ENCODE results near the gene UVRAG. TPM values are rescaled to one million over a fixed set of nuclear protein-coding genes. Genes with fewer than 3 reads are reported as not detected.
"Not testable (repeated sequence)": the region's sequence is repeated elsewhere in the genome, so short reads cannot be mapped to it uniquely, and the experiment has no call there.

Gene UVRAG
- total RNA-seq, 1 donor from 2014 or later = 45.2 TPM

GRCh38 chr11:76069001-76069400 is 254.0 kb downstream of the UVRAG start:
- H3K27me3 ChIP-seq = no peaks in the 10 kb centered on the region
- no peak for DNase-seq (ENCODE audit: low spot score in 2 of 2)
- H3K4me3 ChIP-seq = no peak overlapping the region
- TF ChIP-seq, protein P1, sequence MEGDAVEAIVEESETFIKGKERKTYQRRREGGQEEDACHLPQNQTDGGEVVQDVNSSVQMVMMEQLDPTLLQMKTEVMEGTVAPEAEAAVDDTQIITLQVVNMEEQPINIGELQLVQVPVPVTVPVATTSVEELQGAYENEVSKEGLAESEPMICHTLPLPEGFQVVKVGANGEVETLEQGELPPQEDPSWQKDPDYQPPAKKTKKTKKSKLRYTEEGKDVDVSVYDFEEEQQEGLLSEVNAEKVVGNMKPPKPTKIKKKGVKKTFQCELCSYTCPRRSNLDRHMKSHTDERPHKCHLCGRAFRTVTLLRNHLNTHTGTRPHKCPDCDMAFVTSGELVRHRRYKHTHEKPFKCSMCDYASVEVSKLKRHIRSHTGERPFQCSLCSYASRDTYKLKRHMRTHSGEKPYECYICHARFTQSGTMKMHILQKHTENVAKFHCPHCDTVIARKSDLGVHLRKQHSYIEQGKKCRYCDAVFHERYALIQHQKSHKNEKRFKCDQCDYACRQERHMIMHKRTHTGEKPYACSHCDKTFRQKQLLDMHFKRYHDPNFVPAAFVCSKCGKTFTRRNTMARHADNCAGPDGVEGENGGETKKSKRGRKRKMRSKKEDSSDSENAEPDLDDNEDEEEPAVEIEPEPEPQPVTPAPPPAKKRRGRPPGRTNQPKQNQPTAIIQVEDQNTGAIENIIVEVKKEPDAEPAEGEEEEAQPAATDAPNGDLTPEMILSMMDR (IDR thresholded peaks at IDR 0.05) = no peak
- H3K36me3 ChIP-seq = peaks cover 19 to 23% of the 10 kb centered on the region in 2 donors
- no peaks in the 10 kb centered on the region for H3K9me3 ChIP-seq
- intact Hi-C loops (cut with DNase I) = no loop called here
- H3K27ac ChIP-seq = no peak overlapping the region
- H3K4me1 ChIP-seq = peaks cover 0 to 12% of the 10 kb centered on the region in 2 donors

GRCh38 chr11:76071090-76071489 is 256.1 kb downstream of the UVRAG start:
- no peak overlapping the region for H3K27ac ChIP-seq
- peaks cover 16 to 17% of the 10 kb centered on the region in 2 donors for H3K36me3 ChIP-seq
- intact Hi-C loops (cut with DNase I) = no loop called here
- H3K4me1 ChIP-seq = peaks cover 3 to 23% of the 10 kb centered on the region in 2 donors
- no peaks in the 10 kb centered on the region for H3K27me3 ChIP-seq
- DNase-seq (ENCODE audit: low spot score in 2 of 2) = no peak
- H3K4me3 ChIP-seq = no peak overlapping the region
- H3K9me3 ChIP-seq = no peaks in the 10 kb centered on the region
- TF ChIP-seq, protein P1 (IDR thresholded peaks at IDR 0.05) = no peak

DNA sequence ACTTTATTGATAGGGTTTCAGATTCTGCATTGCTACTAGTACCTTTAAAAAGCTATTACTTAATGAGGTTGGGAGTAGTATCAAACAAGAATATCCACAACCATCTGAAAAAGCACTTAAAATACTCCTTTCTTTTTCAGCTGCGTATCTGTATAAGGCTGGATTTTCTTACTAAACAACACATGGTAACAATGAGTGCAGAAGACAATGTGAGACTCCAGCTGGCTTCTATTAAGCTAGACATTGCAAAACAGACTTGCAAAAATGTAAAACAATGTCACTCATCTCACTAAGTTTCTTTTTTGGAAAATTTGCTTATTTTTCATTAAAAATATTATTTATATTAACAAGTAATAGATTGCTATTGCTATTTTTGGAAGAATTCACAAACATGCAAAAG is 258.7 kb downstream of the UVRAG start:
- DNase-seq (ENCODE audit: low spot score in 2 of 2) = no peak
- H3K36me3 ChIP-seq = no peaks in the 10 kb centered on the region
- H3K4me3 ChIP-seq = no peak overlapping the region
- H3K9me3 ChIP-seq = no peaks in the 10 kb centered on the region
- H3K4me1 ChIP-seq = peaks cover 3 to 23% of the 10 kb centered on the region in 2 donors
- intact Hi-C loops (cut with DNase I) = no loop called here
- no peaks in the 10 kb centered on the region for H3K27me3 ChIP-seq
- TF ChIP-seq, protein P1 (IDR thresholded peaks at IDR 0.05) = no peak
- no peak overlapping the region for H3K27ac ChIP-seq

DNA sequence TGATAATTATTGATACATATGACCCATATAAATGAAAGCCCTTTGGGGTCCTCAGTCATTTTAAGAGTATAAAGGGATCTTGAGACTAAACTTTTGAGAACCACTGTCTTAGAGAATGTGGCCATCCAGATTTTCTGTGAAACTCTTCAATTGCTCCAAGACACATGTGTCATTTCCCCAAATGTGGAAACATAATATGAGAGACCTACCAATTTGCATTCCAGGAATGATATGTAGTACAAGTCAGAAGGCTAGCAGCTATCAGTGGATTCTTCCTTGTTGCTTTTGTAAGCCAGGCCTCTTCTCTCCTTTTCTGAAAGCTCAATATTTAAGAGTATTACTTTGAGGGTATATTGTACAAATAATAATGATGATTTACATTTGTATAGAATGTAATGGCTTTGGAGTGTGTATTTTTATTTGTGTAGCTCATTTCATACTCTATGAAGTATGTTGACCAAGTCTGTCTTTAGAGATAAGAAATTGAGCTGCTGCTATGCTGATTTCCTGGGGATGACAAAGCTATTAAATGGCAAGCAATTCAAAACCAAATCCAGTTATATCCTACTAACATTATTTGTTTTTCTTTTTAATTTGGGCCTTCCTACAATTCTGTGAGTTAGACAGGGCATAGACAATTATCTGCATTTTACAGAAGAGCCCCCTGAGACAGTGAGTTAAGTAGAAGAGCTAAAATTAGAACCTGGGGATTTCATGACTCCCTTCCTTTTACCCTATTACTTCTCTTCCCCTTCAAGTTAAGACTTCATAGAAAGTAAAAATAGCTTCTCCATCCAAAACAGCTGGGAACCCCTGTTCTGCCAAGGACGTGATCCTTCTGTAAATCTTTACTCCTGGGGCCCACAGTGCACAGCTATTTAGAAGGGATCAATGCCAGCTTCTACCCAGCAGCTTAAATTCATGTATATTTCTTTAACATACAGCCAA is 259.4 kb downstream of the UVRAG start:
- H3K4me1 ChIP-seq = peaks cover 3 to 23% of the 10 kb centered on the region in 2 donors
- H3K27ac ChIP-seq = peak overlapping the region in 1 of 2 donors; percentile 7
- no peaks in the 10 kb centered on the region for H3K9me3 ChIP-seq
- H3K4me3 ChIP-seq = no peak overlapping the region
- no peak for DNase-seq (ENCODE audit: low spot score in 2 of 2)
- intact Hi-C loops (cut with DNase I) = no loop called here
- H3K36me3 ChIP-seq = no peaks in the 10 kb centered on the region
- TF ChIP-seq, protein P1 (IDR thresholded peaks at IDR 0.05) = no peak
- H3K27me3 ChIP-seq = no peaks in the 10 kb centered on the region

DNA sequence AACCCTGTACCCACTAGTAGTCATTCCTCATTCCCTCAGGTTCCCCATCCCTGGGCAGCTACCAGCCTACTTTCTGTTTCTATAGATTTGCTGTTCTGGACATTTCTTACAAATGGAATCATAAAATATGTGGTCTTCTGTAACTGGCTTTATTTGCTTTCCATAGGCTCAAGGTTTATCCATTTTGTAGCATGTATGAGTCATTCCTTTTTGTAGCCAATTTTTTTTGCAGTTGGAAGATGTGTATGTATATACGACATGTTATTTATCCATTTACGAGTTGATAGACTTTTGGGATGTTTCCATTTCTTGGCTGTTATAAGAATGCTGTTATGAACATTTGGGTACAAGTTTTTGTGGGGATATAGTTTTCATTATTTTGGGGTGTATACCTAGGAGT is 260.7 kb downstream of the UVRAG start:
- no peaks in the 10 kb centered on the region for H3K27me3 ChIP-seq
- H3K4me3 ChIP-seq = no peak overlapping the region
- H3K9me3 ChIP-seq = no peaks in the 10 kb centered on the region
- TF ChIP-seq, protein P1 (IDR thresholded peaks at IDR 0.05) = no peak
- no peaks in the 10 kb centered on the region for H3K36me3 ChIP-seq
- intact Hi-C loops (cut with DNase I) = no loop called here
- no peak for DNase-seq (ENCODE audit: low spot score in 2 of 2)
- H3K27ac ChIP-seq = no peak overlapping the region
- H3K4me1 ChIP-seq = peaks cover 3 to 23% of the 10 kb centered on the region in 2 donors

DNA sequence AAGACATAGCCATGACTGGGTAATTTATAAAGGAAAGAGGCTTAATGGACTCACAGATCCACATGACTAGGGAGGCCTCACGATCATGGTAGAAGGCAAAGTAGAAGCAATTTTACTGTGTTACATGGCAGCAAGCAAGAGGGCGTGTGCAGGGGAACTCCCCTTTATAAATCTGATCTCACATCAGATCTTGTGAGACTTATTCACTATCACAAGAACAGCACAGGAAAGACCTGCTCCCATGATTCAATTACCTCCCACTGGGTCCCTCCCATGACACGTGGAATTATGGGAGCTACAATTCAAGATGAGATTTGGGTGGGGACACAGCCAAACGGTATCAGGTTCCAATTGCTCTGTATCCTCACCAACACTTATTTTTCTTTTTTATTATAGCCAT is 261.2 kb downstream of the UVRAG start:
- H3K27me3 ChIP-seq; H3K36me3 ChIP-seq; DNase-seq (ENCODE audit: low spot score in 2 of 2); H3K4me3 ChIP-seq; intact Hi-C loops (cut with DNase I); H3K9me3 ChIP-seq; H3K27ac ChIP-seq: not testable (repeated sequence)
- H3K4me1 ChIP-seq = peaks cover 3 to 23% of the 10 kb centered on the region in 2 donors

All from ascending aorta (tissue), 2 donors.